ENCODE measurements around the gene MT1B. TPM values are rescaled to one million over a fixed set of nuclear protein-coding genes. Genes with fewer than 3 reads are reported as not detected.

MT1B gene
- total and polyA plus RNA-seq, 2 of the 13 experiments (the other 11 are each of a cell fraction or from before 2014, with no cell fraction given), result 0.89 TPM; not detected in 1

DNA sequence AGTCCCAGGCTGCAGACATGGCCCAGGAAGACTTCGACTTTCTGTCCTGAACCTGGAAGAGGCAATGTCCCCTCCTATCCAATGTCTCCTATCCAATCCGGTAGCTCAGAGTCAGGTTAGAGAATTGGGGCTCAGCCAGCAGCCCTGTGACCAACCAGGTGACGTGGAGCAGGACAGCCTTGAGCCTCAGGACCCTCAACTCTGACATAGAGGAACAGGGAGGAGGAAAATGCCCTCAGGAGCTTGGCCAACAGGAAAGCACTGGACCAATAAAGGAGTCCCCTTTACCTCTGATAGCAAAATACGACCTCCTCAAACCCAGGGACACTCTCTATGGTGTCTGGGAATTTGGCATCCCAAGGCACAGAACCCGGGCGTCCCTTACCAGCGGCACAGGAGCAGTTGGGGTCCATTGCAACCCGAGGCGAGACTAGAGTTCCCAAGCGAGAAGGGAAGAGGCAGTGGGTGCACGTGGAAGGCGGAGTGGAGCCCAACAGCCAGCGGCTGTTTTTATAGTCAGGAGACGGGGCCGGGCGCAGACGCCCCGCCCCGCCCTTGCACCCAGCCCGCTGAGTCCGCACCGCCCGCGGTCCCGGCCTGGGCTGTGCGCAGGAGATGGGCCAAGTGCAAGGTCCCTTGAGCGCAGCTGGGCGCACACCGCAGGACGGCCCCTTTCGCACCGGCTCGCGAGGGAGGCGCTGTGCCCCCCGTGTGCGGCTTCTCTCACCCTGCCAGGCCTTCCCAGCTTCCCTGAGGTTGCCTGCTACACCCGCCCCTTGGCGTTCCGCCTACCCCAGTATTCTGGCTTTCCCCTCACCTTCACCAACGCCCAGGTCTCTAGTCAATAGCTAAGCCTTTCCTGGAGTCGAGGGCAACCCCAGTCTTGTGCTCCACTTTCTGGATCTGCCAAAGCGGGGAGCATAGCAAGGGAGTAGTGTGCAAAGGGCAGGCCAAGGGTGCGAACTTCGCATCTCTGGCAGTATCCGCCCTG is 16.2 kb downstream of the MT1B start, which contains the start of gene MT1G (continued):
- TF ChIP-seq ZNF382 (CRISPR knock-in tag; IDR thresholded peaks at IDR 0.05; ENCODE audit: borderline replicate concordance), result no peak
- no peak for TF ChIP-seq NONO (IDR thresholded peaks at IDR 0.05)
- TF ChIP-seq NONO (CRISPR knock-in tag; conservative IDR thresholded peaks at IDR 0.05), result peak; percentile 70
- peak; percentile 48 for TF ChIP-seq TAF1 (CRISPR knock-in tag; IDR thresholded peaks at IDR 0.05)
- TF ChIP-seq, protein P1, sequence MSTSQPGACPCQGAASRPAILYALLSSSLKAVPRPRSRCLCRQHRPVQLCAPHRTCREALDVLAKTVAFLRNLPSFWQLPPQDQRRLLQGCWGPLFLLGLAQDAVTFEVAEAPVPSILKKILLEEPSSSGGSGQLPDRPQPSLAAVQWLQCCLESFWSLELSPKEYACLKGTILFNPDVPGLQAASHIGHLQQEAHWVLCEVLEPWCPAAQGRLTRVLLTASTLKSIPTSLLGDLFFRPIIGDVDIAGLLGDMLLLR (CRISPR knock-in tag; IDR thresholded peaks at IDR 0.05), result no peak; the same call in 1 of the 2 replicates
- TF ChIP-seq POLR2G (IDR thresholded peaks at IDR 0.05; ENCODE audit: low read depth, low read length), result peak; percentile 88
- no peak for TF ChIP-seq DNMT3B (CRISPR knock-in tag; conservative IDR thresholded peaks at IDR 0.05)
- TF ChIP-seq CBX2 (IDR thresholded peaks at IDR 0.05; ENCODE audit: low read depth, low read length), result no peak
- TF ChIP-seq CBX2 (CRISPR knock-in tag; IDR thresholded peaks at IDR 0.05; ENCODE audit: low read depth), result no peak
- TF ChIP-seq, protein P2, sequence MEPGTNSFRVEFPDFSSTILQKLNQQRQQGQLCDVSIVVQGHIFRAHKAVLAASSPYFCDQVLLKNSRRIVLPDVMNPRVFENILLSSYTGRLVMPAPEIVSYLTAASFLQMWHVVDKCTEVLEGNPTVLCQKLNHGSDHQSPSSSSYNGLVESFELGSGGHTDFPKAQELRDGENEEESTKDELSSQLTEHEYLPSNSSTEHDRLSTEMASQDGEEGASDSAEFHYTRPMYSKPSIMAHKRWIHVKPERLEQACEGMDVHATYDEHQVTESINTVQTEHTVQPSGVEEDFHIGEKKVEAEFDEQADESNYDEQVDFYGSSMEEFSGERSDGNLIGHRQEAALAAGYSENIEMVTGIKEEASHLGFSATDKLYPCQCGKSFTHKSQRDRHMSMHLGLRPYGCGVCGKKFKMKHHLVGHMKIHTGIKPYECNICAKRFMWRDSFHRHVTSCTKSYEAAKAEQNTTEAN (CRISPR knock-in tag; conservative IDR thresholded peaks at IDR 0.05), result peak; percentile 33; the same call in 1 of the 2 replicates
- TF ChIP-seq ZNF350 (CRISPR knock-in tag; IDR thresholded peaks at IDR 0.05; ENCODE audit: borderline replicate concordance, low read depth), result peak; percentile 51; the same call in 1 of the 2 replicates
- TF ChIP-seq, protein P3, sequence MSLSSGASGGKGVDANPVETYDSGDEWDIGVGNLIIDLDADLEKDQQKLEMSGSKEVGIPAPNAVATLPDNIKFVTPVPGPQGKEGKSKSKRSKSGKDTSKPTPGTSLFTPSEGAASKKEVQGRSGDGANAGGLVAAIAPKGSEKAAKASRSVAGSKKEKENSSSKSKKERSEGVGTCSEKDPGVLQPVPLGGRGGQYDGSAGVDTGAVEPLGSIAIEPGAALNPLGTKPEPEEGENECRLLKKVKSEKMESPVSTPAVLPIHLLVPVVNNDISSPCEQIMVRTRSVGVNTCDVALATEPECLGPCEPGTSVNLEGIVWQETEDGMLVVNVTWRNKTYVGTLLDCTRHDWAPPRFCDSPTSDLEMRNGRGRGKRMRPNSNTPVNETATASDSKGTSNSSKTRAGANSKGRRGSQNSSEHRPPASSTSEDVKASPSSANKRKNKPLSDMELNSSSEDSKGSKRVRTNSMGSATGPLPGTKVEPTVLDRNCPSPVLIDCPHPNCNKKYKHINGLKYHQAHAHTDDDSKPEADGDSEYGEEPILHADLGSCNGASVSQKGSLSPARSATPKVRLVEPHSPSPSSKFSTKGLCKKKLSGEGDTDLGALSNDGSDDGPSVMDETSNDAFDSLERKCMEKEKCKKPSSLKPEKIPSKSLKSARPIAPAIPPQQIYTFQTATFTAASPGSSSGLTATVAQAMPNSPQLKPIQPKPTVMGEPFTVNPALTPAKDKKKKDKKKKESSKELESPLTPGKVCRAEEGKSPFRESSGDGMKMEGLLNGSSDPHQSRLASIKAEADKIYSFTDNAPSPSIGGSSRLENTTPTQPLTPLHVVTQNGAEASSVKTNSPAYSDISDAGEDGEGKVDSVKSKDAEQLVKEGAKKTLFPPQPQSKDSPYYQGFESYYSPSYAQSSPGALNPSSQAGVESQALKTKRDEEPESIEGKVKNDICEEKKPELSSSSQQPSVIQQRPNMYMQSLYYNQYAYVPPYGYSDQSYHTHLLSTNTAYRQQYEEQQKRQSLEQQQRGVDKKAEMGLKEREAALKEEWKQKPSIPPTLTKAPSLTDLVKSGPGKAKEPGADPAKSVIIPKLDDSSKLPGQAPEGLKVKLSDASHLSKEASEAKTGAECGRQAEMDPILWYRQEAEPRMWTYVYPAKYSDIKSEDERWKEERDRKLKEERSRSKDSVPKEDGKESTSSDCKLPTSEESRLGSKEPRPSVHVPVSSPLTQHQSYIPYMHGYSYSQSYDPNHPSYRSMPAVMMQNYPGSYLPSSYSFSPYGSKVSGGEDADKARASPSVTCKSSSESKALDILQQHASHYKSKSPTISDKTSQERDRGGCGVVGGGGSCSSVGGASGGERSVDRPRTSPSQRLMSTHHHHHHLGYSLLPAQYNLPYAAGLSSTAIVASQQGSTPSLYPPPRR (CRISPR knock-in tag; IDR thresholded peaks at IDR 0.05; ENCODE audit: borderline replicate concordance), result peak; percentile 52; the same call in 1 of the 2 replicates
- TF ChIP-seq RXRA (CRISPR knock-in tag; IDR thresholded peaks at IDR 0.05), result no peak
- no peak for TF ChIP-seq ZSCAN20 (CRISPR knock-in tag; IDR thresholded peaks at IDR 0.05; ENCODE audit: borderline replicate concordance)
- TF ChIP-seq KAT2B (IDR thresholded peaks at IDR 0.05; ENCODE audit: borderline replicate concordance, low read depth, low read length), result no peak
- TF ChIP-seq, protein P4, sequence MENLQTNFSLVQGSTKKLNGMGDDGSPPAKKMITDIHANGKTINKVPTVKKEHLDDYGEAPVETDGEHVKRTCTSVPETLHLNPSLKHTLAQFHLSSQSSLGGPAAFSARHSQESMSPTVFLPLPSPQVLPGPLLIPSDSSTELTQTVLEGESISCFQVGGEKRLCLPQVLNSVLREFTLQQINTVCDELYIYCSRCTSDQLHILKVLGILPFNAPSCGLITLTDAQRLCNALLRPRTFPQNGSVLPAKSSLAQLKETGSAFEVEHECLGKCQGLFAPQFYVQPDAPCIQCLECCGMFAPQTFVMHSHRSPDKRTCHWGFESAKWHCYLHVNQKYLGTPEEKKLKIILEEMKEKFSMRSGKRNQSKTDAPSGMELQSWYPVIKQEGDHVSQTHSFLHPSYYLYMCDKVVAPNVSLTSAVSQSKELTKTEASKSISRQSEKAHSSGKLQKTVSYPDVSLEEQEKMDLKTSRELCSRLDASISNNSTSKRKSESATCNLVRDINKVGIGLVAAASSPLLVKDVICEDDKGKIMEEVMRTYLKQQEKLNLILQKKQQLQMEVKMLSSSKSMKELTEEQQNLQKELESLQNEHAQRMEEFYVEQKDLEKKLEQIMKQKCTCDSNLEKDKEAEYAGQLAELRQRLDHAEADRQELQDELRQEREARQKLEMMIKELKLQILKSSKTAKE (CRISPR knock-in tag; IDR thresholded peaks at IDR 0.05; ENCODE audit: borderline replicate concordance), result peak; percentile 61; the same call in 1 of the 2 replicates
